Medulla oblongata (tissue), 1 donor: Measurements from ENCODE around the gene MRPS11.
"Not testable (repeated sequence)": the region's sequence is repeated elsewhere in the genome, so short reads cannot be mapped to it uniquely, and the experiment has no call there.

Experiments
- DNase-seq: peaks from one replicate; pipeline ENCODE4 v3.0.0-alpha.2; 2015; ENCODE audit errors: extremely low spot score

The MRPS11 gene

GRCh38 chr15:88490036-88490435, 22.5 kb downstream of the MRPS11 start:
- DNase-seq: no peak

GRCh38 chr15:88491158-88491557, 23.6 kb downstream of the MRPS11 start:
- no peak for DNase-seq

- DNase-seq: no peak
Observed at GRCh38 chr15:88493844-88494243, 26.3 kb downstream of the MRPS11 start.

GRCh38 chr15:88497109-88497765, 29.7 kb downstream of the MRPS11 start:
- DNase-seq: no peak

- no peak for DNase-seq
Observed at GRCh38 chr15:88498996-88499395, 31.5 kb downstream of the MRPS11 start.

- DNase-seq: no peak
Observed at GRCh38 chr15:88504445-88504844, 36.9 kb downstream of the MRPS11 start.

GRCh38 chr15:88505721-88506120, 38.2 kb downstream of the MRPS11 start:
- no peak for DNase-seq

GRCh38 chr15:88506628-88507027, 39.1 kb downstream of the MRPS11 start:
- peak; percentile 16 for DNase-seq

GRCh38 chr15:88509321-88509720, 41.8 kb downstream of the MRPS11 start:
- DNase-seq: no peak

GRCh38 chr15:88509964-88510363, 42.5 kb downstream of the MRPS11 start:
- DNase-seq: no peak

GRCh38 chr15:88511161-88511560, 43.7 kb downstream of the MRPS11 start:
- DNase-seq: no peak

GRCh38 chr15:88512078-88512477, 44.6 kb downstream of the MRPS11 start:
- DNase-seq: no peak

- no peak for DNase-seq
Observed at GRCh38 chr15:88512601-88513000, 45.1 kb downstream of the MRPS11 start.

- no peak for DNase-seq
Observed at GRCh38 chr15:88513195-88513594, 45.7 kb downstream of the MRPS11 start.

- no peak for DNase-seq
Observed at GRCh38 chr15:88518903-88519302, 51.4 kb downstream of the MRPS11 start.

GRCh38 chr15:88524094-88524493, 56.6 kb downstream of the MRPS11 start:
- DNase-seq: not testable (repeated sequence)

GRCh38 chr15:88525418-88525817, 57.9 kb downstream of the MRPS11 start:
- DNase-seq: no peak

- DNase-seq: no peak
Observed at GRCh38 chr15:88526247-88526879, 58.9 kb downstream of the MRPS11 start.

GRCh38 chr15:88529021-88529630, 61.6 kb downstream of the MRPS11 start:
- no peak for DNase-seq
